Mucosa of descending colon (tissue), 3 donors: ENCODE data around the gene ITCH. TPM values are rescaled to one million over a fixed set of nuclear protein-coding genes. Genes with fewer than 3 reads are reported as not detected.
"Not testable (repeated sequence)": the region's sequence is repeated elsewhere in the genome, so short reads cannot be mapped to it uniquely, and the experiment has no call there.

Experiments used
- ATAC-seq: fragments of 200-7000 bp; cut with Tn5 transposase; one replicate; pipeline ENCODE4 v1.9.1; 2020; ENCODE audit warnings: mild to moderate bottlenecking, moderate library complexity
- DNase-seq, 3 donors: peaks; one replicate each; pipeline ENCODE4 v3.0.0-alpha.2; 2020
- H3K36me3 ChIP-seq: fragments of 200-600 bp; one replicate; pipeline ENCODE4 v1.8.0; 2021; ENCODE audit warnings: low read depth, mild to moderate bottlenecking
- H3K4me1 ChIP-seq: fragments of 200-600 bp; one replicate; pipeline ENCODE4 v1.8.0; 2021; ENCODE audit warnings: low read depth, mild to moderate bottlenecking
- H3K4me3 ChIP-seq: fragments of 200-600 bp; one replicate; pipeline ENCODE4 v1.8.0; 2021; ENCODE audit warnings: mild to moderate bottlenecking
- H3K9me3 ChIP-seq: fragments of 200-600 bp; one replicate; pipeline ENCODE4 v1.8.0; 2021; ENCODE audit warnings: mild to moderate bottlenecking
- CTCF ChIP-seq: fragments of 200-600 bp; IDR thresholded peaks from one replicate; pipeline ENCODE4 v1.8.0; 2022; ENCODE audit warnings: antibody characterized with exemption, mild to moderate bottlenecking
- intact Hi-C, 2 donors: fragments of 100-400 bp; cut with DNase I in 1 of 2; cut with micrococcal nuclease in 1 of 2; formaldehyde crosslinking; loops; one replicate each; pipeline versions ENCODE4 v1.11.0 to v1.11.1; 2022; cut with DNase I, micrococcal nuclease
- total RNA-seq, 3 donors: library from RNA; stranded (reverse); fragmentation: NEBNext Ultra II Directional in 2 of 3; extraction: Animal tissue kit (Norgen Biotek cat#: 25700) in 2 of 3; gene quantifications; one replicate each; pipeline versions ENCODE4 v1.2.1 to v1.2.4, GENCODE V29; 2021 to 2023
- donor health status: DM: no; HTN: no; CAD: no; lungs with moderate emphysema.
- donor health status: DM: no; HTN: no; CAD: no.
- donor health status: DM: no; HTN: yes; CAD: no.

Gene ITCH
- total RNA-seq, 3 donors from 2014 or later: 60.0 to 81.0 (median 75.0) TPM

DNA sequence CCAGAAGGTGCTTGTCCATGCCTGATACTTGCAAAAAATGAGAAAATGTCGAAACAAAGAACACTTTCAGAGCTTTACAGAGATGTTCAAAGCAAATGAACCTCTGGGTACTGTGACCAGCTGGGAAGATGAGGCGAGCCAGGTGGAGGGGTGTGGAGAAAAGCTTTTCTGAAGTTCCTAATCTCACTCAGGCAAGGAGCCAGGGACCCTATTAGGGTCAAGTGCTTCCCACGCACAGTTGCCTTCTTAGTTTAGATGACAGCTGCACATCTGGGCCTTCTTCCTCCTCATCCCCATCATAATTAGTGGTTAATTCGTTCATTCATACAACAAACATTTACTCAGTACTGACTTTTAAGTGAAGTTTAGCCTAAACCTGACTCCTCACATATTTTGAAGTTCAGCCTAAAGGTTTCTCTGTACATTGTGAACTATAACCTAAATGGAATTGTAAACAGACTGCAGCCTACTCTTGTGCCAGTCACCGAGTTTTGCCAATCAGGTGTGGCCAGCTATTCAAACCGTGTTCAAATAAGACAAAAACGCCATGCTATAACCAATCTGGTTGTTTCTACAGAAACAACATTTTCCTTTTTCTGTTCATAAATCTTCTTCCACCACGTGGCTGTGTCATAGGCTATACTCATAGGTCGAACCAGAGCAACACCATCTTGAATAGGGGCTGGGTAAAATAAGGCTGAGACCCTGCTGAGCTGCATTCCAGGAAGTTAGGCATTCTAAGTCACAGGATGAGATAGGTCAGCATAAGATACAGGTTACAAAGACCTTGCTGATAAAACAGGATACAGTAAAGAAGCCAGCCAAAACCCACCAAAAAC lies 40.6 kb upstream of the ITCH start:
- no peak overlapping the region for H3K4me3 ChIP-seq
- H3K9me3 ChIP-seq: no peaks in the 10 kb centered on the region
- no peaks in the 10 kb centered on the region for H3K36me3 ChIP-seq
- ATAC-seq (peak; percentile 58), DNase-seq (no peak)
- H3K4me1 ChIP-seq: no peaks in the 10 kb centered on the region
- intact Hi-C loops: no loop called here
- no peak for TF ChIP-seq CTCF

GRCh38 chr20:34324541-34324940 lies 38.5 kb upstream of the ITCH start:
- no peak for TF ChIP-seq CTCF
- Histone ChIP-seq H3K4me1 (no peaks in the 10 kb centered on the region), H3K4me3 (no peak overlapping the region), H3K36me3 (no peaks in the 10 kb centered on the region), H3K9me3 (no peaks in the 10 kb centered on the region)
- intact Hi-C loops: no loop called here
- DNase-seq (no peak), ATAC-seq (no peak)

DNA sequence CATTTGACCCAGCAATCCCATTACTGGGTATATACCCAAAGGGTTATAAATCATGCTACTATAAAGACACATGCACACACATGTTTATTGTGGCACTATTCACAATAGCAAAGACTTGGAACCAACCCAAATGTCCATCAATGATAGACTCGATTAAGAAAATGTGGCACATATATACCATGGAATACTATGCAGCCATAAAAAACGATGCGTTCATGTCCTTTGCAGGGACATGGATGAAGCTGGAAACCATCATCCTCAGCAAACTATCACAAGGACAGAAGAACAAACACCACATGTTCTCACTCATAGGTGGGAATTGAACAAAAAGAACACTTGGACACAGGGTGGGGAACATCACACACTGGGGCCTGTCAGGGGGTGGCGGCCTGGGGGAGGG lies 34.9 kb upstream of the ITCH start:
- intact Hi-C loops, ATAC-seq, H3K4me1 ChIP-seq, H3K9me3 ChIP-seq, DNase-seq, H3K36me3 ChIP-seq, H3K4me3 ChIP-seq: not testable (repeated sequence)

DNA sequence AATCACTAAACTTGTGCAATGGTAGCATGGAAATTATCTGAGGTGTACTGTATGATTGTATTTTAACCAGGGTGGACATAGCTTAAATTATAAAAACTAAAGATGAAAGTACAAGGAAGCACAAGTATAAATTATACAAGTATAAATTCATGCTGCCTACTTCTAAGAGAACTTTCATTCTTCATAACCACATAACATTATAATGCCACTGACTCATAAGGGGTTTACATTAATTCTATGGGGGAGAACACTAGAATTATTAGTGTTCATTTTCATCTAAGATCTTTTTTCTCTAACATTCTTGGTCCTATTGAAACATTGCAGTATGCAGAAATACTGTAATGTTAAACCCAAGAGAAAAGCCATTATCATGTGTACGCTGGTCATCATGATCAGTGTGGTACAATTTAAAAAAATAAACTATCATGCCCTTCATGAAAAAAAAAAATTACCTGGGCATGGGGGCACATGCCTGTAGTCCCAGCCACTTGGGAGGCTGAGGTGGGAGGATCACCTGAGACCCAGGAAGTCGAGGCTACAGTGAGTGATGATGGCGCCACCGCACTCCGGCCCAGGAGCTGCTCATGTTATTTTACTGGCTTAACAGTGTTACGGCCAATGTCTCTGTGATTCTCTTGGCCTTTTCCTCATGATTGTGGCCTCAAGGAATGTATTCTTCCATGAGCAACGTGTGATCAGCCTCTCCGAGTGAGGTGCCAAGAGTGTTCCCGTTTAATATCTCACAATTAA lies 34.0 kb upstream of the ITCH start:
- no peak for TF ChIP-seq CTCF
- intact Hi-C loops: no loop called here

GRCh38 chr20:34330861-34331544 lies 32.1 kb upstream of the ITCH start:
- H3K36me3 ChIP-seq, H3K4me1 ChIP-seq, H3K9me3 ChIP-seq, DNase-seq, H3K4me3 ChIP-seq, ATAC-seq, intact Hi-C loops: not testable (repeated sequence)

More for the DNA sequence above, 34.0 kb upstream of the ITCH start:
- no peak overlapping the region for H3K4me3 ChIP-seq
- no peak for ATAC-seq
- no peak for DNase-seq
- peaks cover 3% of the 10 kb centered on the region for H3K4me1 ChIP-seq
- H3K36me3 ChIP-seq: no peaks in the 10 kb centered on the region
- no peaks in the 10 kb centered on the region for H3K9me3 ChIP-seq

DNA sequence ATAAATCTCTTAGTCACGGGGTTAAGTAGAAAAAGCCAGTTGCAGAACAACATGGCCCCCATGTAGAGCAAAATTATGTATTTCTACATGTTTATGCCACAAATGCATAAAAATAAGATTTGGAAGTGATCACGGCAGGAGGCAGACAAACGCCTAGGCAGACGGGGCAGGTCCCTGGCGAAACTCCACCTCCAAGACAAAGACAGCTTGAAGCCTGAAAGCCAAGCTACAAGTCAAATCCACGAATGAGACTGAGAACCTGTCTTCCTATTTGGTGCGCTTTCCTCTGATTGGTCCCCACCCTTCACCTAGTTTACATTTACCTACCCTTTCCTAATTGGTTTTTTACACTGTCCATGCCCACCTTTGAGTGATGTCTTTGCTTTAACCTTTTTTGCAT lies 31.2 kb upstream of the ITCH start:
- Histone ChIP-seq H3K36me3 (no peaks in the 10 kb centered on the region), H3K4me3 (no peak overlapping the region), H3K9me3 (no peaks in the 10 kb centered on the region), H3K4me1 (peaks cover 3% of the 10 kb centered on the region)
- intact Hi-C loops: no loop called here
- no peak for TF ChIP-seq CTCF
- no peak for ATAC-seq
- DNase-seq: no peak
